C4-2B (cell line): Measurements from ENCODE around the gene OLA1.

Source experiments
- CTCF ChIP-seq: fragments of 450-650 bp; conservative IDR thresholded peaks from 2 replicates; pipeline ENCODE4 v1.5.1; 2017; ENCODE audit warnings: mild to moderate bottlenecking
- ZFX ChIP-seq: fragments of 450-650 bp; IDR thresholded peaks from 2 replicates; pipeline ENCODE4 v1.6.1; 2017

GRCh38 chr2:174222154-174222553, 26.2 kb downstream of the OLA1 start:
- no peak for TF ChIP-seq CTCF
- no peak for TF ChIP-seq ZFX
